Endothelial cell of umbilical vein (primary cell): ENCODE data around the gene PTDSS2. TPM values are rescaled to one million over a fixed set of nuclear protein-coding genes. Genes with fewer than 3 reads are reported as not detected.

Source experiments
- BruUV-seq: library from RNA; stranded (reverse); fragments of 400-500 nt; replicated peaks from 2 replicates; lab custom pipeline; 2021; lab: Mats Ljungman, UMichigan
- CTCF ChIA-PET: fragments of 300-600, 350-600 bp; sonication (Branson Sonifier 250); formaldehyde crosslinking; loops from one replicate; lab custom pipeline; 2021; ENCODE audit warnings: antibody characterized with exemption, inconsistent platforms; lab: Charles Lee
- POLR2A ChIA-PET: fragments of 300-600, 350-600 bp; sonication (Branson Sonifier 250); formaldehyde crosslinking; loops from one replicate; lab custom pipeline; 2021; ENCODE audit warnings: antibody characterized with exemption, inconsistent platforms; lab: Charles Lee
- DNase-seq: peaks from one replicate; pipeline ENCODE4 v3.0.0-alpha.2; 2011; ENCODE audit warnings: low read depth, low spot score
- FAIRE-seq: peaks from 2 replicates; lab custom pipeline; 2011; peaks lifted over from hg19 to GRCh38; lab: Jason Lieb, UNC
- H2AFZ ChIP-seq: 2 replicates; pipeline ENCODE4 v1.6.0; 2012; ENCODE audit warnings: low read depth, low read length, control low read depth, inconsistent platforms
- H3K27ac ChIP-seq: 2 replicates; pipeline ENCODE4 v1.5.1; 2011; ENCODE audit warnings: low read depth, mild to moderate bottlenecking, control low read depth, low read length, moderate library complexity; ENCODE audit not compliant: insufficient read depth
- H3K27me3 ChIP-seq, 2 experiments: 2 replicates each; pipeline versions ENCODE4 v1.6.0 to v1.6.1; 2011; ENCODE audit warnings: low read length in 2 of 2, mixed read lengths in 1 of 2; ENCODE audit not compliant: control insufficient read depth in 2 of 2, insufficient read depth in 2 of 2
- H3K36me3 ChIP-seq, 2 experiments: 2 replicates in 1 of 2; 3 replicates in 1 of 2; pipeline ENCODE4 v1.5.1; 2011; ENCODE audit warnings: low read length in 2 of 2, mild to moderate bottlenecking in 1 of 2, moderate library complexity in 1 of 2; ENCODE audit not compliant: control insufficient read depth in 2 of 2, insufficient read depth in 2 of 2; ENCODE audit errors: extremely low read depth in 1 of 2
- H3K4me1 ChIP-seq: 3 replicates; pipeline ENCODE4 v1.5.1; 2011; ENCODE audit warnings: mild to moderate bottlenecking, low read length; ENCODE audit not compliant: control insufficient read depth, insufficient read depth; ENCODE audit errors: extremely low read depth
- H3K4me2 ChIP-seq: 2 replicates; pipeline ENCODE4 v1.6.1; 2011; ENCODE audit warnings: low read length, control low read depth, mixed read lengths; ENCODE audit not compliant: insufficient read depth
- H3K4me3 ChIP-seq, 3 experiments: fragments of 200-600 bp in 1 of 3; sonication (generic), shearing (Covaris generic) in 1 of 3; replicated peaks in 1 of 3; 2 replicates each; pipeline ENCODE4 v1.5.1; 2011 to 2016; ENCODE audit warnings: control low read depth in 3 of 3, low read length in 3 of 3, mild to moderate bottlenecking in 2 of 3, inconsistent platforms in 1 of 3, low read depth in 1 of 3, moderate library complexity in 1 of 3; ENCODE audit not compliant: insufficient read depth in 1 of 3
- H3K79me2 ChIP-seq: 2 replicates; pipeline ENCODE4 v1.6.0; 2012; ENCODE audit warnings: low read length, inconsistent platforms; ENCODE audit not compliant: control insufficient read depth, insufficient read depth
- H3K9ac ChIP-seq: replicated peaks from 2 replicates; pipeline ENCODE3; 2011; ENCODE audit warnings: low read length, control low read depth; ENCODE audit not compliant: insufficient read depth; ENCODE audit errors: extremely low read depth
- H3K9me1 ChIP-seq: replicated peaks from 3 replicates; pipeline ENCODE4 v1.6.0; 2011; ENCODE audit warnings: mild to moderate bottlenecking, low read length; ENCODE audit not compliant: control insufficient read depth, insufficient read depth; ENCODE audit errors: extremely low read depth
- H3K9me3 ChIP-seq: replicated peaks from 2 replicates; pipeline ENCODE4 v1.5.1; 2012; ENCODE audit warnings: low read length, inconsistent platforms; ENCODE audit not compliant: control insufficient read depth, insufficient read depth
- H4K20me1 ChIP-seq: replicated peaks from 2 replicates; pipeline ENCODE3; 2011; ENCODE audit warnings: mild to moderate bottlenecking, low read length; ENCODE audit not compliant: control insufficient read depth, insufficient read depth; ENCODE audit errors: extremely low read depth
- EZH2 ChIP-seq: IDR thresholded peaks from 2 replicates; pipeline ENCODE4 v1.6.1; 2012; ENCODE audit warnings: borderline replicate concordance, low read depth, mild to moderate bottlenecking, moderate library complexity, low read length, inconsistent platforms; ENCODE audit not compliant: severe bottlenecking
- FOS ChIP-seq: IDR thresholded peaks from 2 replicates; pipeline ENCODE4 v1.6.1; 2011; ENCODE audit warnings: mild to moderate bottlenecking, low read length, moderate library complexity, borderline replicate concordance; ENCODE audit not compliant: insufficient read depth
- GATA2 ChIP-seq: IDR thresholded peaks from 2 replicates; pipeline ENCODE4 v1.7.0; 2011; ENCODE audit warnings: low read depth, mild to moderate bottlenecking, moderate library complexity, mixed read lengths, low read length; ENCODE audit not compliant: insufficient read length, insufficient read depth
- JUN ChIP-seq: IDR thresholded peaks from 2 replicates; pipeline ENCODE4 v1.6.1; 2011; ENCODE audit warnings: borderline replicate concordance, low read depth; ENCODE audit not compliant: insufficient read length, insufficient read depth
- MYC ChIP-seq: IDR thresholded peaks from one replicate; pipeline ENCODE4 v1.6.1; 2011; ENCODE audit warnings: mild to moderate bottlenecking, low read depth, low read length
- POLR2A ChIP-seq: IDR thresholded peaks from 2 replicates; pipeline ENCODE4 v1.6.1; 2012; ENCODE audit warnings: low read depth, mild to moderate bottlenecking, control low read depth, low read length
- POLR2AphosphoS5 ChIP-seq: IDR thresholded peaks from 2 replicates; pipeline ENCODE4 v1.6.1; 2012; ENCODE audit warnings: low read depth, mild to moderate bottlenecking, control low read depth, low read length, moderate library complexity; ENCODE audit not compliant: insufficient read depth
- dilution Hi-C: fragments of 300-500 bp; cut with MboI; formaldehyde crosslinking; loops from one replicate; pipeline ENCODE4 v1.15.0; 2019; ENCODE audit warnings: low sequenced_read_pairs; ENCODE audit not compliant: extremely low pct_ligation_motif_present
- intact Hi-C: fragments of 100-400 bp; cut with micrococcal nuclease; formaldehyde crosslinking; loops from one replicate; pipeline ENCODE4 v1.10.0; 2022
- polyA plus RNA-seq, 4 experiments: library from polyadenylated mRNA; depleted of rRNA in 3 of 4; stranded (reverse) in 3 of 4; unstranded in 1 of 4; fragments of >200 nt; gene quantifications; 2 replicates each; pipeline versions ENCODE4 v1.2.1 to v1.2.3, GENCODE V29; 2011 to 2012; ENCODE audit warnings: missing spikeins in 1 of 4
- total RNA-seq: library from RNA; stranded (reverse); gene quantifications from 2 replicates; pipeline ENCODE4 v1.2.3, GENCODE V29; 2021
- TF ChIP-seq, protein P1 (sequence below), 2 donors: IDR thresholded peaks; 1 replicate in 1 of 2; 2 replicates in 1 of 2; pipeline ENCODE4 v1.5.1; 2011; ENCODE audit warnings: low read length in 2 of 2, mild to moderate bottlenecking in 2 of 2, moderate library complexity in 2 of 2, control low read depth in 1 of 2, inconsistent platforms in 1 of 2, low read depth in 1 of 2; ENCODE audit not compliant: insufficient read depth in 1 of 2; ENCODE audit errors: extremely low read depth in 1 of 2
- TF ChIP-seq, protein P2 (sequence below): IDR thresholded peaks from 2 replicates; pipeline ENCODE4 v1.6.1; 2011; ENCODE audit not compliant: insufficient read depth, insufficient read length

PTDSS2 gene
- total and polyA plus RNA-seq, 2 donors (not counting 3 experiments of a cell fraction or from before 2014, with no cell fraction given), result 41.4 to 46.8 TPM

DNA sequence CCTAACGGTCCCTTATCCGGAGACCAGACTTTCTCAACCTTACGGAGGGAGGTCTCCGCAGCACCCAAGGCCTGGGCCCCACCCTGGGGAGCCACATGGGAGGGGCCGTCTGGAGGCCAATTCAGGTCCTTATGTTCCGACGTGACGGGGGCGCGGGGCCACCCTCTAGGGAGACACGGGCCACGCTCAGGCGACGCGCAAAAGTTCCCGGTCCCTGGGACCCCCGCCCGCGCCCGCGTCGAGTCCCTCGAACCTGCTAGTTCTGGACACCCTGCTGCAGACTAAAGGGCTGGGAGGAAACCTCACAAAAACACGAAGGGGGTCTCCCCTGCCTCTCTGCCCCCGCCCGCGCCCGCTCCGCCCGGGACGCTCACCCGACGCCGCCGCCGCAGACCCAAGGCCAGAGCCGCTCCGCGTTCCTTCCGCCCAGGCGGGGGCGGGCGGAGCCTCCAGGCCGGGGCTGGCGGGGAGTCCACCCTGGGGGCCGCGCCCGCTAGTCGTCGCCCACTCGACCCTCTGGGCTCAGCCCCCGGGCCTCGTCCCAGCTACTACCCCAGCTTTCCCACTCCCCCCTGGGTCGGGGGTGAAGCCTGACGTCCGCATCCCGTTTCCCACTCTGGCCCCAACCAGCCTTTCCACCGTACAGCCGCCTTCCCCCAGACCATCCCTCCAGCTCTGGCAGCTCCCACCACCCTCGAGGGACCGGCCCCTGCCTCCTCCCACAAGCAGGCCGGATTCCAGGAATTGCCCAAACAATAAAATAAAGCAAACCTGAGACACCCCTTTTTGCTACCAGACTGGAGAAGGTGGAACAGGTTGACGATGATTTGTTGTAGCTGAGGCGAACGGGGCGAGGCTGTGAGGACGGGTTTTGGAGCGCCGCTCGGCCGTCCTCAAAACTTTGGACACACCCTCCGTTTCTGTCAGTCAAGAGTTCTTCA lies 54.2 kb downstream of the PTDSS2 start:
- CTCF ChIA-PET, result interaction anchor here (0.8 to 1.3 kb wide), 3 partner anchors 54 to 64 kb away, joined by 3 read pairs; partner anchors contain the start of gene PTDSS2
- H3K36me3 ChIP-seq, result peaks cover 3 to 20% of the 10 kb centered on the region in 2 experiments
- H4K20me1 ChIP-seq, result no peaks in the 10 kb centered on the region
- H3K4me1 ChIP-seq, result peaks cover 24% of the 10 kb centered on the region
- peak overlapping the region; percentile 50 to 64 (median 64) for H3K4me3 ChIP-seq
- POLR2A ChIA-PET, result interaction anchor here (0.7 kb wide), 1 partner anchor 170 kb away, joined by 3 read pairs; no protein-coding TSS in a partner anchor
- peak; percentile 37 for TF ChIP-seq POLR2AphosphoS5
- TF ChIP-seq POLR2A, result peak; percentile 74
- no peak for TF ChIP-seq FOS
- H2AFZ ChIP-seq, result peak overlapping the region; percentile 81
- dilution Hi-C loops, result no loop called here
- intact Hi-C loops, result no loop called here
- H3K9me3 ChIP-seq, result no peaks in the 10 kb centered on the region
- H3K27me3 ChIP-seq, result no peaks in the 10 kb centered on the region
- H3K4me2 ChIP-seq, result peak overlapping the region; percentile 89
- peak overlapping the region; percentile 70 for H3K9ac ChIP-seq
- H3K9me1 ChIP-seq, result no peaks in the 10 kb centered on the region
- peaks cover 20% of the 10 kb centered on the region for H3K79me2 ChIP-seq
- peak overlapping the region; percentile 48 for H3K27ac ChIP-seq
- FAIRE-seq (peak; percentile 83), DNase-seq (peak; percentile 65)
- no TSS peak for BruUV-seq

DNA sequence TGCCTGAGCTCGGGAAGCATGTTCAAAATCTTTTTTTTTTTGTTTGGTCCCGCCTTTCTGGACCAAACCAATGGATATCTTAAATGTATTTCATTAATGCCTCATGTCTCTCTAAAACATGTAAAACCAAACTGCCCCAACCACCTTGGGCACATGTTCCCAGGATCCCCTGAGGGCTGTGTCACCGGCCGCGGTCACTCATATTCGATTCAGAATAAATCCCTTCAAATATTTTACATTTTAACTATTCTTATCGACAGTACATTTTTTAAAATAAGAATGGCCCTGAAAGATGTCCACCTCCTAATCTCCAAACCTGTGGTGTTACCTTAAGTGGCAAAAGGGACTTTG lies 54.9 kb downstream of the PTDSS2 start:
- Histone ChIP-seq H3K9ac (peak overlapping the region; percentile 70), H3K4me3 (peak overlapping the region; percentile 50 to 64 (median 64)), H3K36me3 (peaks cover under 1 to 14% of the 10 kb centered on the region in 2 experiments), H2AFZ (peak overlapping the region; percentile 81), H3K4me1 (peaks cover 24% of the 10 kb centered on the region), H3K79me2 (peaks cover 20% of the 10 kb centered on the region), H4K20me1 (no peaks in the 10 kb centered on the region), H3K9me3 (no peaks in the 10 kb centered on the region), H3K4me2 (peak overlapping the region; percentile 89), H3K27me3 (no peaks in the 10 kb centered on the region), H3K9me1 (no peaks in the 10 kb centered on the region), H3K27ac (peak overlapping the region; percentile 48)
- DNase-seq, result no peak
- no TSS peak for BruUV-seq
- intact Hi-C loops (no loop called here), dilution Hi-C loops (no loop called here)
- CTCF ChIA-PET, result interaction anchor here (0.8 to 1.3 kb wide), 3 partner anchors 55 to 65 kb away, joined by 3 read pairs; partner anchors contain the start of gene PTDSS2
- no peak for FAIRE-seq
- POLR2A ChIA-PET, result interaction anchor here (0.7 kb wide), 1 partner anchor 170 kb away, joined by 3 read pairs; no protein-coding TSS in a partner anchor
- no peak for TF ChIP-seq POLR2A
- no peak for TF ChIP-seq GATA2
- no peak for TF ChIP-seq JUN
- no peak for TF ChIP-seq EZH2
- no peak for TF ChIP-seq FOS
- no peak for TF ChIP-seq MYC
- no peak for TF ChIP-seq POLR2AphosphoS5
- TF ChIP-seq, protein P1, sequence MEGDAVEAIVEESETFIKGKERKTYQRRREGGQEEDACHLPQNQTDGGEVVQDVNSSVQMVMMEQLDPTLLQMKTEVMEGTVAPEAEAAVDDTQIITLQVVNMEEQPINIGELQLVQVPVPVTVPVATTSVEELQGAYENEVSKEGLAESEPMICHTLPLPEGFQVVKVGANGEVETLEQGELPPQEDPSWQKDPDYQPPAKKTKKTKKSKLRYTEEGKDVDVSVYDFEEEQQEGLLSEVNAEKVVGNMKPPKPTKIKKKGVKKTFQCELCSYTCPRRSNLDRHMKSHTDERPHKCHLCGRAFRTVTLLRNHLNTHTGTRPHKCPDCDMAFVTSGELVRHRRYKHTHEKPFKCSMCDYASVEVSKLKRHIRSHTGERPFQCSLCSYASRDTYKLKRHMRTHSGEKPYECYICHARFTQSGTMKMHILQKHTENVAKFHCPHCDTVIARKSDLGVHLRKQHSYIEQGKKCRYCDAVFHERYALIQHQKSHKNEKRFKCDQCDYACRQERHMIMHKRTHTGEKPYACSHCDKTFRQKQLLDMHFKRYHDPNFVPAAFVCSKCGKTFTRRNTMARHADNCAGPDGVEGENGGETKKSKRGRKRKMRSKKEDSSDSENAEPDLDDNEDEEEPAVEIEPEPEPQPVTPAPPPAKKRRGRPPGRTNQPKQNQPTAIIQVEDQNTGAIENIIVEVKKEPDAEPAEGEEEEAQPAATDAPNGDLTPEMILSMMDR (IDR thresholded peaks at IDR 0.05; ENCODE audit: extremely low read depth in 1 of 2, insufficient read depth in 1 of 2, low read depth in 1 of 2, low read length in 2 of 2), result no peak
- TF ChIP-seq, protein P2, sequence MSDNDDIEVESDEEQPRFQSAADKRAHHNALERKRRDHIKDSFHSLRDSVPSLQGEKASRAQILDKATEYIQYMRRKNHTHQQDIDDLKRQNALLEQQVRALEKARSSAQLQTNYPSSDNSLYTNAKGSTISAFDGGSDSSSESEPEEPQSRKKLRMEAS, result no peak
